AG08395 (cell line): ENCODE results near the gene ERICH2.
A peak's percentile ranks its signal among the peaks of the same experiment; 100 is the strongest.

Experiments used
- DNase-seq: peaks from one replicate; pipeline ENCODE4 v3.0.0; 2012; ENCODE audit warnings: mixed read lengths, low spot score

ERICH2 gene

DNA sequence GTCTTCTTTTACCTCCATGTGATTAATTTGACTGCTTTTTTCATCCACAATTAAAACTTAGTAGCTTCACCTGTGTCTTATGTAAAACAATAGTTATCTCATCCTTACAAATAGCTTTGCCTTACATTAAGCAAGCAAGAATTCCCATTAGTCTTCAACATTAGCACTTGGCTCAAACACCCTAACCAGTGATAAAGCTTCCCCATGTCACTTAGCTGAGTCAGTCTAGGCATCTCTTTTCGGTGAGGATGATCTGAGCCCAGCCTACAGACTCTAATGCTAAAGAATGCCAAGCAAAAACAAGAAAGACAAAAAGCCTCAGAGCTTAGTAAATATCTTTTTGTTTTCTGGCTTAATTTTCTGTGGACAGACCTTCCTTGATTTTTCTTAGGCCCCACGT is 72.6 kb downstream of the ERICH2 start:
- peak; percentile 71 for DNase-seq

DNA sequence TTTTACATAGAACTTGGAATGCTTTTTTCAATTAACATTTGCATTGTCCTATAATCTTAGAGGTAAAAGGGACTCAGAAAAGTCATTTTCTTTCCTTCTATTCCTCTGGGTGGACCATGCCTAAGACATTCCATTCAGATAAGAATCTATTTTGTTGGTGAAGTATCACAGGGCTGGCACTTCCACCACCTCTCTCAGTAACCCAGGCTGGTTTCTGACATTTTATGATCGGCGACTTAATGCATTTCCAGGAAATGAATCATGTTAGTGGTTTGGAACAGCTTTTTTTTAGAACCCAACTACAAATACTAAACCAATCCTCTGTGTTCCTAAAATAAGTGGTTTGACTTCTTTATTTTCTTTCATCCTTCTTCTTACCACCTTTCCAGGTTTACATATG is 73.5 kb downstream of the ERICH2 start:
- DNase-seq: peak; percentile 62

DNA sequence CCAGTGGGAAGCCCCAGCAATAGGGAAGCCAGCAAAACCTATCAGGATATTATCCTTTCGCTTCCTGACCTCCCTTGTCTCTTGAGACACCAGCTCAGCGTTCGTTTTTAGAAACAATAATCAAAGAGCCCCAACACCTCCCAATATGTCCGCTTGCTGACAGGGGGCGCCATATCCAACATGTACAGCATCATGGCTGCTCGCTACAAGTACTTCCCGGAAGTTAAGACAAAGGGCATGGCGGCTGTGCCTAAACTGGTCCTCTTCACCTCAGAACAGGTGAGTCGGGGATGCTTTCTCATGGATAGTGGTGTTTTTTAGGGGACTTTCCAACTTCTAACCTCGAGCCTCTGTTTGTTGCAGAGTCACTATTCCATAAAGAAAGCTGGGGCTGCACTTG is 75.2 kb downstream of the ERICH2 start:
- no peak for DNase-seq

DNA sequence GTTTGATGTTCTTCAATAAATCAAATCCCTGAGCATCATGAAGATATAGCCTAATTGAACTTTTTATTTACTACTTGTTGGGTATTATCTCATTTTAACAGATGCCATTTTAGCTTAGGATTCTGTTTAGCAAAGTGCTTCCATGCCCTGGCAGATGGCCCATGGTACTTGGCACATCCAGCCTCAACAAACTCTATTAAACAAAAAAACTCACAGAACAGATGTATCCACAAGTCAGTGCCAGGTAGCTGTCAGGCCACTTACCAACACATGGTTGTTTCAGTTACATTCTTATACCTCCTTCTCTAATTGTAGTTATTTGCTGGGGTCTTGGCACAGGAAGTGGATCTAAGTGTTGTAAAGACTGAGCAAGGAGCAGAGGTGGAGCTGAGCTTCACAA is 76.1 kb downstream of the ERICH2 start:
- DNase-seq: no peak

DNA sequence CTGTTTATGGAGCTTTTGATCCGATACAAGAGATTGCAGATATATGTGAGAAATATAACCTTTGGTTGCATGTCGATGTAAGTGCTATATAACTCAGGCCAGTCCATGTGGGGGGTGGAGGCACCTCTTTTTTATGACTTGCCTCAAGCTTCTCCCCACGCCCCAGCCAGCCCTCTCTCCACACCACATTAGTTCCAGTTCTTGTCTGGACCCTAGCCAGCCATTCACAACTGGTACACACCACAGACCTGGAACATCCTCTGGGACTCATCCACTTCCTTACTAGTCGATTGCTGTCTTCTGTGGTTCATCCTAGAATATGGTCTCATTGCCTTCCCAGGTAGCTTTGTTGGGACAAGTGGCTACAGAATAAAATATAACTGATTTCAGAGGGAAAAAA is 77.5 kb downstream of the ERICH2 start:
- DNase-seq: no peak
